B cell (primary cell): ENCODE measurements around the gene CBX5. TPM values are rescaled to one million over a fixed set of nuclear protein-coding genes. Genes with fewer than 3 reads are reported as not detected.

Experiments used
- ATAC-seq: fragments of 200-7000 bp; cut with Tn5 transposase; one replicate; pipeline ENCODE4 v1.10.0; 2021; ENCODE audit warnings: low read depth, mild to moderate bottlenecking, moderate number of reproducible peaks, moderate library complexity
- CTCF ChIA-PET: fragments of 350-600 bp; sonication (Branson Sonifier 250); formaldehyde crosslinking; loops from one replicate; lab custom pipeline; 2021; ENCODE audit warnings: antibody characterized with exemption, inconsistent platforms; lab: Charles Lee
- POLR2A ChIA-PET: fragments of 350-600 bp; sonication (Branson Sonifier 250); formaldehyde crosslinking; loops from one replicate; lab custom pipeline; 2021; ENCODE audit warnings: antibody characterized with exemption; lab: Charles Lee
- DNase-seq: peaks from one replicate; pipeline ENCODE4 v3.0.0; 2013
- H2AFZ ChIP-seq: 2 replicates; pipeline ENCODE4 v1.6.1; 2012; ENCODE audit warnings: mild to moderate bottlenecking, low read depth, low read length; ENCODE audit not compliant: insufficient read depth, poor library complexity, severe bottlenecking
- H3K27ac ChIP-seq, 2 donors: 1 replicate in 1 of 2; 2 replicates in 1 of 2; pipeline ENCODE4 v1.5.1; 2012 to 2013; ENCODE audit warnings: low read length in 2 of 2, mild to moderate bottlenecking in 2 of 2, moderate library complexity in 1 of 2
- H3K27me3 ChIP-seq, 4 experiments: fragments of 200-600 bp in 1 of 4; sonication (generic) in 1 of 4; replicated peaks in 1 of 4; 1 replicate in 2 of 4; 2 replicates in 2 of 4; pipeline versions ENCODE4 v1.6.1 to v1.7.0; 2013 to 2016; ENCODE audit warnings: low read length in 3 of 4, mild to moderate bottlenecking in 2 of 4, mixed read lengths in 1 of 4, moderate library complexity in 1 of 4; ENCODE audit not compliant: insufficient read depth in 4 of 4, control insufficient read depth in 3 of 4; ENCODE audit errors: control extremely low read depth in 1 of 4
- H3K36me3 ChIP-seq, 2 experiments: replicated peaks in 1 of 2; 1 replicate in 1 of 2; 2 replicates in 1 of 2; pipeline versions ENCODE4 v1.6.1 to v1.7.1; 2013; ENCODE audit warnings: low read length in 1 of 2; ENCODE audit not compliant: insufficient read depth in 2 of 2, control insufficient read depth in 1 of 2; ENCODE audit errors: control extremely low read depth in 1 of 2, extremely low read depth in 1 of 2
- H3K4me1 ChIP-seq, 2 donors: fragments of 200-600 bp in 1 of 2; sonication (generic) in 1 of 2; 1 replicate in 1 of 2; 2 replicates in 1 of 2; pipeline versions ENCODE4 v1.5.1 to v1.6.1; 2013 to 2017; ENCODE audit warnings: low read length in 2 of 2; ENCODE audit not compliant: control insufficient read depth in 2 of 2, insufficient read depth in 2 of 2
- H3K4me2 ChIP-seq: replicated peaks from 2 replicates; pipeline ENCODE3; 2012; ENCODE audit warnings: mild to moderate bottlenecking, low read depth, low read length; ENCODE audit not compliant: poor library complexity, severe bottlenecking
- H3K4me3 ChIP-seq, 5 experiments: fragments of 200-600 bp in 1 of 5; sonication (generic) in 1 of 5; 1 replicate in 3 of 5; 2 replicates in 2 of 5; pipeline versions ENCODE4 v1.5.1 to v1.7.0; 2011 to 2016; ENCODE audit warnings: low read length in 4 of 5, mild to moderate bottlenecking in 4 of 5, low read depth in 2 of 5, control low read depth in 1 of 5, moderate library complexity in 1 of 5; ENCODE audit not compliant: insufficient read depth in 1 of 5; ENCODE audit errors: control extremely low read depth in 1 of 5, extremely low read depth in 1 of 5
- H3K79me2 ChIP-seq: fragments of 200-600 bp; sonication (generic); one replicate; pipeline ENCODE4 v1.6.0; 2016; ENCODE audit warnings: low read length; ENCODE audit not compliant: control insufficient read depth, insufficient read depth
- H3K9ac ChIP-seq: fragments of 200-600 bp; sonication (generic); 2 replicates; pipeline ENCODE4 v1.6.1; 2017; ENCODE audit warnings: mild to moderate bottlenecking, low read length, moderate library complexity
- H3K9me3 ChIP-seq, 3 donors: one replicate each; pipeline versions ENCODE4 v1.6.1 to v1.7.1; 2013; ENCODE audit warnings: low read length in 2 of 3; ENCODE audit not compliant: control insufficient read depth in 2 of 3, insufficient read depth in 1 of 3; ENCODE audit errors: control extremely low read depth in 1 of 3
- H4K20me1 ChIP-seq: 2 replicates; pipeline ENCODE4 v1.6.0; 2012; ENCODE audit warnings: mild to moderate bottlenecking, low read length; ENCODE audit not compliant: insufficient read depth, control insufficient read depth, poor library complexity, severe bottlenecking
- H3K27ac Mint-ChIP-seq: one replicate; pipeline ENCODE4 v1.8.0; 2021; ENCODE audit warnings: mixed read lengths
- H3K27me3 Mint-ChIP-seq: one replicate; pipeline ENCODE4 v1.8.0; 2021; ENCODE audit warnings: mixed read lengths
- H3K4me1 Mint-ChIP-seq: one replicate; pipeline ENCODE4 v1.8.0; 2021; ENCODE audit warnings: mixed read lengths
- H3K4me3 Mint-ChIP-seq: one replicate; pipeline ENCODE4 v1.8.0; 2021; ENCODE audit warnings: mixed read lengths
- H3K9me3 Mint-ChIP-seq: one replicate; pipeline ENCODE4 v1.8.0; 2022; ENCODE audit warnings: mixed read lengths; ENCODE audit not compliant: insufficient read depth
- CTCF ChIP-seq: fragments of 200-600 bp; IDR thresholded peaks from one replicate; pipeline ENCODE4 v1.8.0; 2022; ENCODE audit warnings: antibody characterized with exemption, mild to moderate bottlenecking
- EZH2 ChIP-seq: IDR thresholded peaks from 2 replicates; pipeline ENCODE4 v1.6.1; 2012; ENCODE audit warnings: borderline replicate concordance, low read depth, mild to moderate bottlenecking, moderate library complexity, low read length; ENCODE audit not compliant: insufficient read depth, poor library complexity, severe bottlenecking
- WGBS: methylation state at CpG from one replicate; pipeline ENCODE4 v1.1.5; 2013; ENCODE audit warnings: missing lambda C conversion rate; ENCODE audit not compliant: insufficient coverage; 5-methylcytosine and 5-hydroxymethylcytosine counted together
- intact Hi-C: fragments of 100-400 bp; cut with micrococcal nuclease; formaldehyde crosslinking; loops from one replicate; pipeline ENCODE4 v1.10.0; 2022
- polyA plus RNA-seq: library from polyadenylated mRNA; depleted of rRNA; stranded (reverse); fragments of >200 nt; gene quantifications from 2 replicates; pipeline ENCODE4 v1.2.3, GENCODE V29; 2012
- total RNA-seq, 2 donors: library from RNA; stranded (reverse); fragments of 120-200 nt in 1 of 2; gene quantifications; 1 replicate in 1 of 2; 2 replicates in 1 of 2; pipeline versions ENCODE4 v1.2.3 to v1.2.4, GENCODE V29; 2013 to 2022

The CBX5 gene
- total and polyA plus RNA-seq, 2 donors (not counting 1 experiment from before 2014, with no cell fraction given), result 10.5 to 66.2 TPM

- peak overlapping the region; percentile 23 for H3K4me3 Mint-ChIP-seq
- no peak for DNase-seq
- ATAC-seq, result no peak
- Histone ChIP-seq H2AFZ (no peak overlapping the region), H3K9ac (no peak overlapping the region), H3K4me3 (no peak overlapping the region), H3K4me2 (no peak overlapping the region), H3K27ac (no peak overlapping the region), H3K9me3 (peaks cover 0 to 5% (median 0%) of the 10 kb centered on the region in 3 donors), H3K79me2 (no peaks in the 10 kb centered on the region), H3K27me3 (peaks cover 0 to 75% (median 33%) of the 10 kb centered on the region in 4 experiments), H4K20me1 (no peaks in the 10 kb centered on the region), H3K4me1 (peaks cover 24 to 26% of the 10 kb centered on the region in 2 donors), H3K36me3 (no peaks in the 10 kb centered on the region)
- H3K27me3 Mint-ChIP-seq, result peaks cover 64% of the 10 kb centered on the region
- TF ChIP-seq EZH2 (no peak), CTCF (no peak)
- intact Hi-C loops, result no loop called here
- H3K4me1 Mint-ChIP-seq, result peaks cover 32% of the 10 kb centered on the region
- H3K9me3 Mint-ChIP-seq, result no peaks in the 10 kb centered on the region
- WGBS, result 75% methylated on average over 6 of the region's 6 CpGs
- POLR2A ChIA-PET, result no interaction called here
- no peak overlapping the region for H3K27ac Mint-ChIP-seq
- CTCF ChIA-PET, result interaction anchor here (1.1 to 10.8 kb wide), 6 partner anchors 9 to 211 kb away, joined by 3 to 127 read pairs (median 98); partner anchors contain the start of genes HOXC5, HOXC8 and SMUG1
These were observed 80.9 kb downstream of the CBX5 start for GRCh38 chr12:54199034-54199433.

- Mint-ChIP-seq H3K4me3 (peak overlapping the region; percentile 39), H3K4me1 (peaks cover 32% of the 10 kb centered on the region), H3K27me3 (peaks cover 66% of the 10 kb centered on the region), H3K9me3 (no peaks in the 10 kb centered on the region), H3K27ac (peak overlapping the region; percentile 32)
- DNase-seq (peak; percentile 42), ATAC-seq (peak; percentile 62)
- CTCF ChIA-PET, result interaction anchor here (0.6 to 10.8 kb wide), 4 partner anchors 11 to 165 kb away, joined by 3 to 118 read pairs (median 10); partner anchors contain the start of genes HOXC4 and HOXC5
- intact Hi-C loops, result no loop called here
- no peaks in the 10 kb centered on the region for H4K20me1 ChIP-seq
- H3K27me3 ChIP-seq, result peaks cover 0 to 76% (median 36%) of the 10 kb centered on the region in 4 experiments
- H3K4me3 ChIP-seq, result no peak overlapping the region
- H3K36me3 ChIP-seq, result no peaks in the 10 kb centered on the region
- no peak overlapping the region for H3K9ac ChIP-seq
- no peaks in the 10 kb centered on the region for H3K79me2 ChIP-seq
- H3K9me3 ChIP-seq, result peaks cover 0 to 5% (median 0%) of the 10 kb centered on the region in 3 donors
- H3K27ac ChIP-seq, result no peak overlapping the region
- 64% methylated on average over 5 of the region's 8 CpGs for WGBS
- POLR2A ChIA-PET, result no interaction called here
- TF ChIP-seq EZH2 (no peak), CTCF (no peak)
- H3K4me1 ChIP-seq, result peaks cover 24 to 26% of the 10 kb centered on the region in 2 donors
- peak overlapping the region; percentile 26 for H3K4me2 ChIP-seq
- no peak overlapping the region for H2AFZ ChIP-seq
These were observed 82.5 kb downstream of the CBX5 start for GRCh38 chr12:54197431-54197909.
